ENCODE measurements around the gene TARS3. TPM values are rescaled to one million over a fixed set of nuclear protein-coding genes. Genes with fewer than 3 reads are reported as not detected.

TARS3 gene
- total RNA-seq, 2 donors from 2014 or later = 12.6 to 14.2 TPM

- DNase-seq (no peak), ATAC-seq (replicated peaks in 1 of 2) (no peak)
- H3K4me1 Mint-ChIP-seq (ENCODE audit: low read depth) = peaks cover 12% of the 10 kb centered on the region
- peaks cover 0 to 6% of the 10 kb centered on the region in 2 donors for H3K9me3 Mint-ChIP-seq
- H3K36me3 Mint-ChIP-seq (ENCODE audit: insufficient read depth in 2 of 2) = peaks cover 12 to 13% of the 10 kb centered on the region in 2 donors
- no peaks in the 10 kb centered on the region for H3K27me3 Mint-ChIP-seq (ENCODE audit: low read depth)
- H3K27ac Mint-ChIP-seq = no peak overlapping the region
- no peak overlapping the region for H3K4me3 Mint-ChIP-seq
Observed at GRCh38 chr15:101623367-101624304, 100.6 kb downstream of the TARS3 start.

- H3K27me3 Mint-ChIP-seq (ENCODE audit: low read depth) = no peaks in the 10 kb centered on the region
- no peak for DNase-seq
- H3K27ac Mint-ChIP-seq = no peak overlapping the region
- peaks cover 0 to 6% of the 10 kb centered on the region in 2 donors for H3K9me3 Mint-ChIP-seq
- no peak for ATAC-seq (replicated peaks in 1 of 2)
- H3K4me1 Mint-ChIP-seq (ENCODE audit: low read depth) = peaks cover 17% of the 10 kb centered on the region
- H3K4me3 Mint-ChIP-seq = no peak overlapping the region
- peaks cover 12 to 13% of the 10 kb centered on the region in 2 donors for H3K36me3 Mint-ChIP-seq (ENCODE audit: insufficient read depth in 2 of 2)
Observed at GRCh38 chr15:101621961-101622360, 102.3 kb downstream of the TARS3 start.

GRCh38 chr15:101620671-101621070 is 103.6 kb downstream of the TARS3 start:
- DNase-seq (no peak), ATAC-seq (replicated peaks in 1 of 2) (no peak)
- H3K4me1 Mint-ChIP-seq (ENCODE audit: low read depth) = peaks cover 9% of the 10 kb centered on the region
- no peak overlapping the region for H3K4me3 Mint-ChIP-seq
- H3K27ac Mint-ChIP-seq = no peak overlapping the region
- H3K27me3 Mint-ChIP-seq (ENCODE audit: low read depth) = no peaks in the 10 kb centered on the region
- H3K36me3 Mint-ChIP-seq (ENCODE audit: insufficient read depth in 2 of 2) = peaks cover 8 to 11% of the 10 kb centered on the region in 2 donors
- peaks cover 0 to 4% of the 10 kb centered on the region in 2 donors for H3K9me3 Mint-ChIP-seq

GRCh38 chr15:101619615-101619865 is 104.7 kb downstream of the TARS3 start:
- ATAC-seq (replicated peaks in 1 of 2) = no peak
- Mint-ChIP-seq H3K9me3 (peaks cover 0 to 4% of the 10 kb centered on the region in 2 donors), H3K4me1 (ENCODE audit: low read depth) (peaks cover 6% of the 10 kb centered on the region), H3K36me3 (ENCODE audit: insufficient read depth in 2 of 2) (peaks cover 7 to 8% of the 10 kb centered on the region in 2 donors), H3K27ac (no peak overlapping the region), H3K27me3 (ENCODE audit: low read depth) (no peaks in the 10 kb centered on the region), H3K4me3 (no peak overlapping the region)
- DNase-seq = no peak

- Mint-ChIP-seq H3K27me3 (ENCODE audit: low read depth) (no peaks in the 10 kb centered on the region), H3K4me3 (no peak overlapping the region), H3K9me3 (peaks cover 0 to 4% of the 10 kb centered on the region in 2 donors), H3K4me1 (ENCODE audit: low read depth) (peaks cover 6% of the 10 kb centered on the region), H3K36me3 (ENCODE audit: insufficient read depth in 2 of 2) (peaks cover 6 to 7% of the 10 kb centered on the region in 2 donors), H3K27ac (no peak overlapping the region)
- DNase-seq = no peak
- no peak for ATAC-seq (replicated peaks in 1 of 2)
Observed at GRCh38 chr15:101618851-101619614, 105.2 kb downstream of the TARS3 start.

GRCh38 chr15:101618076-101618475 is 106.2 kb downstream of the TARS3 start:
- Mint-ChIP-seq H3K27ac (no peak overlapping the region), H3K4me1 (ENCODE audit: low read depth) (peaks cover 6% of the 10 kb centered on the region), H3K27me3 (ENCODE audit: low read depth) (no peaks in the 10 kb centered on the region), H3K4me3 (no peak overlapping the region), H3K36me3 (ENCODE audit: insufficient read depth in 2 of 2) (peaks cover 0 to under 1% of the 10 kb centered on the region in 2 donors), H3K9me3 (no peaks in the 10 kb centered on the region)
- ATAC-seq (replicated peaks in 1 of 2) (no peak), DNase-seq (no peak)

GRCh38 chr15:101617390-101617965 is 106.8 kb downstream of the TARS3 start:
- DNase-seq = no peak
- Mint-ChIP-seq H3K27ac (no peak overlapping the region), H3K27me3 (ENCODE audit: low read depth) (no peaks in the 10 kb centered on the region), H3K9me3 (no peaks in the 10 kb centered on the region), H3K4me3 (no peak overlapping the region), H3K36me3 (ENCODE audit: insufficient read depth in 2 of 2) (no peaks in the 10 kb centered on the region), H3K4me1 (ENCODE audit: low read depth) (peaks cover 6% of the 10 kb centered on the region)
- no peak for ATAC-seq (replicated peaks in 1 of 2)

GRCh38 chr15:101615986-101616848 is 108.1 kb downstream of the TARS3 start:
- Mint-ChIP-seq H3K36me3 (ENCODE audit: insufficient read depth in 2 of 2) (no peaks in the 10 kb centered on the region), H3K9me3 (no peaks in the 10 kb centered on the region), H3K4me3 (no peak overlapping the region), H3K4me1 (ENCODE audit: low read depth) (peaks cover 6% of the 10 kb centered on the region), H3K27me3 (ENCODE audit: low read depth) (no peaks in the 10 kb centered on the region), H3K27ac (no peak overlapping the region)
- ATAC-seq (replicated peaks in 1 of 2) = no peak
- DNase-seq = no peak

GRCh38 chr15:101615414-101615985 is 108.8 kb downstream of the TARS3 start:
- Mint-ChIP-seq H3K4me3 (no peak overlapping the region), H3K27me3 (ENCODE audit: low read depth) (no peaks in the 10 kb centered on the region), H3K36me3 (ENCODE audit: insufficient read depth in 2 of 2) (no peaks in the 10 kb centered on the region), H3K27ac (no peak overlapping the region), H3K4me1 (ENCODE audit: low read depth) (peaks cover 6% of the 10 kb centered on the region), H3K9me3 (no peaks in the 10 kb centered on the region)
- no peak for ATAC-seq (replicated peaks in 1 of 2)
- no peak for DNase-seq

- Mint-ChIP-seq H3K27me3 (ENCODE audit: low read depth) (no peaks in the 10 kb centered on the region), H3K36me3 (ENCODE audit: insufficient read depth in 2 of 2) (no peaks in the 10 kb centered on the region), H3K27ac (no peak overlapping the region), H3K4me3 (no peak overlapping the region), H3K4me1 (ENCODE audit: low read depth) (peaks cover 6% of the 10 kb centered on the region), H3K9me3 (no peaks in the 10 kb centered on the region)
- DNase-seq (no peak), ATAC-seq (replicated peaks in 1 of 2) (no peak)
Observed at GRCh38 chr15:101614761-101615160, 109.5 kb downstream of the TARS3 start.

- Mint-ChIP-seq H3K36me3 (ENCODE audit: insufficient read depth in 2 of 2) (no peaks in the 10 kb centered on the region), H3K4me1 (ENCODE audit: low read depth) (peaks cover 6% of the 10 kb centered on the region), H3K27me3 (ENCODE audit: low read depth) (no peaks in the 10 kb centered on the region), H3K27ac (no peak overlapping the region), H3K9me3 (no peaks in the 10 kb centered on the region), H3K4me3 (no peak overlapping the region)
- no peak for DNase-seq
- ATAC-seq (replicated peaks in 1 of 2) = no peak
Observed at GRCh38 chr15:101614001-101614585, 110.2 kb downstream of the TARS3 start.
